HL-60 (cell line): Measurements from ENCODE around the gene TIA1.

Experiments
- CTCF ChIP-seq: IDR thresholded peaks from one replicate; pipeline ENCODE4 v1.5.1; 2011; ENCODE audit warnings: low read length, control low read depth, inconsistent platforms; ENCODE audit not compliant: insufficient read depth
- GABPA ChIP-seq: IDR thresholded peaks from 2 replicates; pipeline ENCODE4 v1.6.1; 2012; ENCODE audit warnings: low read depth
- POLR2AphosphoS5 ChIP-seq: IDR thresholded peaks from 2 replicates; pipeline ENCODE4 v1.6.1; 2012; ENCODE audit warnings: low read depth

GRCh38 chr2:70247364-70248180 lies 856 bp downstream of the TIA1 start:
- TF ChIP-seq CTCF (no peak), POLR2AphosphoS5 (no peak), GABPA (no peak)
